GM19397 (cell line): ENCODE data around the gene GRM8.

Experiments
- ATAC-seq: cut with Tn5 transposase; IDR thresholded peaks from one replicate; pipeline ENCODE4 v1.9.1; 2021; ENCODE audit warnings: mild to moderate bottlenecking, moderate library complexity; ENCODE audit not compliant: unreplicated experiment

The GRM8 gene

DNA sequence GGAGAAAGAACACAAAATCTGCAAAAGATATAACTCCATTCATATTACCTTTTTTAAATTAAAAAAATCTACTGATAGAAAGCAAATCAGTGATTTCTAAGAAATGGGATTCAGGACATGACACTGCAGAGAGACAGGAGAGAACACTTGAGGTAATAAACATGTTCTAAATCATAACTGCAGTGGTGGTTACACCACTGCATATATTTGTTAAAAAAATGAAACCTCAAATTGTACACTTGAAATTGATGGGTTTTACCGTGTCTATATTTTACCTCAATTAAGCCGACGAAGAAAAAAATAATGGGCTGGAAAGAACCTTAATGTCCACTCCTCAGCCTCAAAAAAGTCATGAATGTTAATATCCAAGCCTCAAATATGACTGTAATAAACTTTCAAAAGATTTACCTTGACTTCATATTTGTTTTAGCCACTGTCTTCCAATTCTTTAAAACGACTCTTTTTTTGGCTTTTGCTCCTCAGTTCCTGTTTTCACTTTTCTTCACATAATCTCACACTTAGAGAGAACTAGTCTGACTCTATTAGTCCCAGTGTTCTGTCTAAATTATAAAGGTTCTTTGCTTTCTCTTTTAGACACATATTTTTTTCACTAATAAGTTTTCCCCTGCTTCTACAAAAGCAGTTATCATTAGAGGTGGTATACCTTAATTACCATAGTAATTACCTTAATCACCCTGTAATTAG lies 502.4 kb downstream of the GRM8 start:
- ATAC-seq: no peak

DNA sequence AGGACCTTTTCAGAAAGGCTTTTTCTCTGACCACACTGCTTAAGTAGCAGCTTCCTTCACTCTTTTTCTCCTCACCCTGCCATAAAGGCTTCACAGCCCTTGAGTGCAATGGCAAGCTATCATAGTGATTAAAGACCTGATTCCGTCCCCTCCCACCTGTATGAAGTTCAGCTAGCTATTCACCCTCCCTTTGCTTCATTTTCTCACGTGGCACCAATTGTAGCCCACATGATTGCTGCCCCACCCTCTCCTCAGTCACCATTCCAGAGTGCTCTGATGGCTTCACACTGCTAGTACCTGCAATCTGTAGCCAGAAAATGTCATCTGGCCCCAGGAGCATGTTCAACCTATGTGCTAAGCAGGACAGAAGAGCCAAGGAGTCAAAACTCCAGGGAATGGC lies 523.8 kb downstream of the GRM8 start:
- no peak for ATAC-seq

- no peak for ATAC-seq
These were observed 524.8 kb downstream of the GRM8 start for GRCh38 chr7:126727930-126728391.

- ATAC-seq: no peak
These were observed 528.7 kb downstream of the GRM8 start for GRCh38 chr7:126723966-126724544.

DNA sequence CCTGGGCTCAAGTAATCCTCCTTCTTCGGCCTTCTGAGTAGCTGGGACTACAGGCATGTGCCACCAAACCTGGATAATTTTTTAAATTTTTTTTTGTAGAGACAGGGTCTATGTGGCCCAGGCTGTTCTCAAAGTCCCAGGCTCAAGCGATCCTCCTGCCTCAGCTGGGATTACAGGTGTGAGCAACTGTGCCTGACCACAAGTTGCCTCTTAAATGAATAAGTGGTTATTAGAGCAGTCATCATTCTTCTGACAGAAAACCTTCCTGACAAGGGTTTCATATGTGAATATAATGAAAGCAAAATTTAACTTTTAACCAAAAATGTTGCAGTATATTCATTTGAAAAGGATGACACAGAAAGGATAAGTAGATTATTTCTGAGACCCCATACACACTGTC lies 532.5 kb downstream of the GRM8 start:
- ATAC-seq: peak; percentile 83

- ATAC-seq: no peak
These were observed 534.3 kb downstream of the GRM8 start for GRCh38 chr7:126718419-126718818.

DNA sequence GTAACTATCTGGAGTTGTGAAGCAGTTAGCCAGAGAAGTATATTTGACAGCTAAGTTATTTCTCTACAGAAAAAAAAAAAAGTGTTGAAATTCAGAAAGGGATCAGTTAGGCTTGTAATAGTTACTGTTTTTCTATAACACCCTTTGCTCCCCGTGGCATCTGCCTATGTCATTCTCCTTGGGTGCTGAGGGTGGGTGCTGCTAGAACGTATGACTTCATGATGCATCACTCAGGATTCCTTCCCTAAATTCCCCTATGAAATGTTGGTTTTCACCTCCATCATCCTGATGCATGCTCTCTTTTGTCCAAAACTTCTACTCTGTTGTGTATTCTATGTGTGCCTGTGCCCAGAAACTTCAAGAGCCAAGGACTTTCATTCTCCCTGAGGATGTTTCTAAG lies 536.4 kb downstream of the GRM8 start:
- ATAC-seq: no peak

GRCh38 chr7:126715076-126715475 lies 537.7 kb downstream of the GRM8 start:
- no peak for ATAC-seq

- ATAC-seq: peak; percentile 39
These were observed 550.3 kb downstream of the GRM8 start for GRCh38 chr7:126702242-126703016.

- peak; percentile 90 for ATAC-seq
These were observed 551.7 kb downstream of the GRM8 start for GRCh38 chr7:126700807-126701604.

- no peak for ATAC-seq
These were observed 553.0 kb downstream of the GRM8 start for GRCh38 chr7:126699707-126700106.

GRCh38 chr7:126698909-126699308 lies 553.8 kb downstream of the GRM8 start:
- ATAC-seq: no peak

DNA sequence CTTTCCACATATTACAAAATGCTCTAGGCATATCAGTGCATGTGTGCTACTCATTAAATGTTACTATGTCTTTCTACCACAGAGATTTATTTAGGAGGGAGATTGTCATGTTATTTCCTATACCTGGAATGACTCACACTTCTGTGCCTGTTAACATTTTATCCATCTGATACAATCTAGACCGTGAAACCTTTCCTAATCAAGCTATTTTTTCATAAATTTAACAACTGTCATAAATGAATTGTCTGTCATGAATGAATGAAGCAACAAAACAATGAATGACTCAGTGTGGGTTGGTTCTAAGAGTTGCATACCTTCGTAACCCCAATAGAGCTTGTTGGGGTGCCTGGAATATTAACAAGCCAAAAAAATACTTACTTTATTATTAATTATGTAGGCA lies 554.3 kb downstream of the GRM8 start:
- ATAC-seq: no peak

- ATAC-seq: peak; percentile 31
These were observed 556.3 kb downstream of the GRM8 start for GRCh38 chr7:126696256-126697038.

DNA sequence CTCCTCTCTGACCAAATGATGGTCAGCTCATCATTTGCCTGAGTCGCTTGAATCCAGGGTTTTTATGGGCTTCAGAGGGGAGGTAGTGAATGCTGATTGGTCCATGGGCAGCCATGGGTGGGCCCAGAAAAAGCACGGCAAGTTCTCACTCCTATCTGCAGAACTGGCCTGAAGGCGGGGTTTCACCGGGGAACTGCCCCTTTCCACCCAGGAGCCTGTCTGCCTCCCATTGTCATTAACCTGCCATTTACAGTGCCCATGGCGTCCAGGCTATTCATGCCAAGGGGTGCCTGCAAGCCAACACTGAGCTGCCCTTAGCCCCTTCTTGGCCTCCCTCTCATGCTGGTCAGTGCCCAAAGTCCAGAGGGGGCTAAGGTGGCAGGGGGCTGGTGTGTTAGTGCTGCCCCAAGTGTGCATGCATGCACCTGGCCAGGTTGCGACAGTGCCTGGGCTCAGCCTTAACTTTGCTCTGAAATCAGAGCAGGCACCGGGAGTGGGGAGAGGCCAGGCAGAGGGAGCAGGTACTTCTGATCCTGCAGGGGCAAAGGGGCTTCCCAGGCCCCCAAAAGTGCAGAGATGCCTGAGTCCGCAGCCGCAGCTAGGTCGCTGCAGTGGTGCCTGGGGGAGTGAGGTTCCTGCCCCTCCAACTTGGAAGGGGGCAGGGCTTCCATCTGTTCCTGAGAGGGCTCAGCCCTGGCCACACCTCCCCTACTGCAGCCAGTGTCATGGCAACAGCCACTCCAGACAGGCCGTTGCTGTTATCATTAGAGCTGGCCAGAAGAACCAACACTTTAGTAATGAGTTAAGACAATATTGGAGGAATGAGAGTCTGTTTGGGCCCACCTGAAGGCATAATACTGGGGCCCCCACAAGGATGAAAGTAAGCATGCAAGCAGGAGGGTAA lies 561.6 kb downstream of the GRM8 start:
- ATAC-seq: no peak

GRCh38 chr7:126690104-126690503 lies 562.6 kb downstream of the GRM8 start:
- no peak for ATAC-seq

DNA sequence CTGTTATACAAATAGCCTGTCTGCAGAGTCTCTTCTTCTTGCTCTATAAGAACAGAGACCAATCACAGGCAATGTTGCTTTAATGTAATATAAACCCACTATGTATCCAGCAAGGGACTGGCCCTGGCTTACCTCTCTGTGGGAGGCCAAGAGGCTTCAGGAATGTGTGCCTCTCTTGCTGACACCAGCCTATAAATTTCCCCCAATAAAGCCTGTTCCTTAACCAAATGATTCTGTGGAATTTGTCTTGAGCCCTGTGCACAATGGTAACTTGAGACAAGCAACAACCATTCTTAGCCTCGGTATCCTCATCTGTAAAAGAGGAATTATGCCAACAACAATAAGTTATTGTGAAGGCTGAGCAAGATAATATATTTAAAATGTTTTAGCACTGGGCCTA lies 563.7 kb downstream of the GRM8 start:
- ATAC-seq: no peak

DNA sequence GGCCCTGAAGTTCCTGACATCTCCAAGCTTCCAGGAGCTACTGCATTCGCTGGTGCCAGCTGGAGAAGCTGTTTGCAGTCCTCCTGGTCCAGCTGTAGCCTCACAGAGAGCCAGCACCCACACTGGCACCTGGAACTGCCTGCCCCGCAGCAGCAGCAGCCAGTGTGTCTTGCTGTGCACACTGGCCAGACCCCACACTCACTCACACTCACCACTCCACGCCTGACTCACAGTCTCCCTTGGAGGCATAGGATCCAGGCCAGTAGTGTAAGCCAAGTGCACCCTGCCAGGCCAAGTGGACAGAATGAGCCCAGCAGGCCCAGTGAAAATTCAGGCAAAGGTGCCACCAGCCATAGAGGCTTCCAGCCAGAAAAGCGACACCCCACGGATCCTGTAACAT lies 566.3 kb downstream of the GRM8 start:
- no peak for ATAC-seq

DNA sequence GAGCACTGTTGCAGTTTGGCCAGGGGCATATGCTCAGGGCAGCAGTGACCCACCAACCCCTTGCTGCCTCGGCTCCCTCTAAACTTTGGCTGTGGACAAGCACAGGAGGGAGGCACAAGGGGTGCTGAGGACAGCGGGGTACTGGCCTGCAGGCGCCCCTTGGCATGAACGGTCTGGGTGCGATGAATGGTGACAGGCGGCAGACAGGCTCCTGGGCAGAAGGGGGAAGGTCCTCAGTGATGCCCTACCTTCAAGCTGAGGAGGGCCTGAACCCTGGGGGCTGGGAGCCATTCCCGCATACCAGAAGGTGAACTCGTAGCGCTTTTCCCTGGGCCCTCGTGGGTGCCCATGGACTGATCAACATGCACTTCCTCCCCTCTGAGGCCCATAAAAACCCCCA lies 567.1 kb downstream of the GRM8 start:
- ATAC-seq: no peak
